GM12878 (cell line): ENCODE measurements around the gene KCTD16. TPM values are rescaled to one million over a fixed set of nuclear protein-coding genes. Genes with fewer than 3 reads are reported as not detected.

Experiments
- ATAC-seq: fragments of 200-7000 bp; cut with Tn5 transposase; 3 replicates; pipeline ENCODE4 v1.9.1; 2020; ENCODE audit warnings: mild to moderate bottlenecking, moderate library complexity
- BruUV-seq: library from RNA; stranded (reverse); fragments of 400-500 nt; replicated peaks from 2 replicates; lab custom pipeline; 2021; lab: Mats Ljungman, UMichigan
- CTCF ChIA-PET: fragments of 300-600 bp; sonication (Branson Sonifier 250); formaldehyde crosslinking; extraction: SDS; loops from one replicate; lab custom pipeline; 2021; ENCODE audit warnings: inconsistent platforms; lab: Yijun Ruan, JAX
- POLR2A ChIA-PET: fragments of 350-600 bp; formaldehyde crosslinking; extraction: SDS; loops from one replicate; lab custom pipeline; 2021; ENCODE audit warnings: inconsistent platforms; lab: Charles Lee
- RAD21 ChIA-PET: fragments of 300-600 bp; sonication (Branson Sonifier 250); formaldehyde crosslinking; loops from one replicate; lab custom pipeline; 2023; ENCODE audit warnings: antibody characterized with exemption; ENCODE audit not compliant: unreplicated experiment; lab: Charles Lee
- SMC1A ChIA-PET: fragments of 300-600 bp; sonication (Branson Sonifier 250); formaldehyde crosslinking; loops from one replicate; lab custom pipeline; 2023; ENCODE audit not compliant: unreplicated experiment, uncharacterized antibody; lab: Charles Lee
- DNase-seq: peaks from one replicate; pipeline ENCODE4 v3.0.0-alpha.2; 2011; ENCODE audit warnings: low read depth, low spot score
- FAIRE-seq: peaks from 3 replicates; lab custom pipeline; 2011; peaks lifted over from hg19 to GRCh38; lab: Jason Lieb, UNC
- H2AFZ ChIP-seq: 2 replicates; pipeline ENCODE4 v1.6.0; 2011; ENCODE audit warnings: low read depth, low read length, control low read depth; ENCODE audit not compliant: control insufficient read depth
- H3K27ac ChIP-seq: 2 replicates; pipeline ENCODE4 v1.5.1; 2011; ENCODE audit warnings: control low read depth; ENCODE audit not compliant: control insufficient read depth, insufficient read depth
- H3K27me3 ChIP-seq, 2 experiments: replicated peaks in 1 of 2; 2 replicates each; pipeline versions ENCODE4 v1.6.0 to v1.6.1; 2011; ENCODE audit warnings: low read length in 1 of 2; ENCODE audit not compliant: control insufficient read depth in 2 of 2, insufficient read depth in 2 of 2
- H3K36me3 ChIP-seq, 2 experiments: 2 replicates each; pipeline ENCODE4 v1.5.1; 2011; ENCODE audit warnings: low read length in 1 of 2; ENCODE audit not compliant: control insufficient read depth in 2 of 2, insufficient read depth in 2 of 2
- H3K4me1 ChIP-seq: 2 replicates; pipeline ENCODE4 v1.6.1; 2011; ENCODE audit warnings: mild to moderate bottlenecking, low read length, moderate library complexity, mixed read lengths; ENCODE audit not compliant: control insufficient read depth, insufficient read depth
- H3K4me2 ChIP-seq: 2 replicates; pipeline ENCODE4 v1.6.0; 2011; ENCODE audit warnings: control low read depth; ENCODE audit not compliant: control insufficient read depth, insufficient read depth
- H3K4me3 ChIP-seq: fragments of 200-600 bp; sonication (generic); 2 replicates; pipeline ENCODE4 v1.5.1; 2016
- H3K79me2 ChIP-seq: 2 replicates; pipeline ENCODE4 v1.6.0; 2011; ENCODE audit warnings: low read length; ENCODE audit not compliant: control insufficient read depth, insufficient read depth
- H3K9ac ChIP-seq: 2 replicates; pipeline ENCODE4 v1.8.0; 2011; ENCODE audit warnings: low read length, control low read depth, mixed read lengths; ENCODE audit not compliant: control insufficient read depth, insufficient read depth
- H3K9me3 ChIP-seq: replicated peaks from 3 replicates; pipeline ENCODE4 v1.5.1; 2011; ENCODE audit warnings: mild to moderate bottlenecking, low read length; ENCODE audit not compliant: control insufficient read depth, insufficient read depth
- H4K20me1 ChIP-seq: 2 replicates; pipeline ENCODE4 v1.6.0; 2011; ENCODE audit not compliant: control insufficient read depth, insufficient read depth
- CBX5 ChIP-seq: sonication (generic); IDR thresholded peaks from 2 replicates; pipeline ENCODE4 v1.6.1; 2016; ENCODE audit warnings: low read depth, moderate library complexity, mild to moderate bottlenecking, inconsistent platforms
- ETV6 ChIP-seq, 2 experiments: fragments of 450-650 bp in 1 of 2; IDR thresholded peaks in 1 of 2; conservative IDR thresholded peaks in 1 of 2; 2 replicates each; pipeline ENCODE4 v1.6.1; 2014; ENCODE audit warnings: antibody characterized with exemption in 1 of 2, borderline replicate concordance in 1 of 2, low read depth in 1 of 2, mild to moderate bottlenecking in 1 of 2, moderate library complexity in 1 of 2
- FOXK2 ChIP-seq: fragments of 450-650 bp; IDR thresholded peaks from 2 replicates; pipeline ENCODE4 v1.6.1; 2017; ENCODE audit warnings: mild to moderate bottlenecking, moderate library complexity
- NFXL1 ChIP-seq: fragments of 450-650 bp; IDR thresholded peaks from 2 replicates; pipeline ENCODE4 v1.6.1; 2017; ENCODE audit warnings: antibody characterized with exemption, mild to moderate bottlenecking, borderline replicate concordance
- NFYB ChIP-seq: IDR thresholded peaks from 2 replicates; pipeline ENCODE4 v1.6.1; 2011; ENCODE audit warnings: low read depth, mild to moderate bottlenecking, low read length, improper control_type of control experiment, moderate library complexity; ENCODE audit not compliant: insufficient read depth
- POLR2AphosphoS5 ChIP-seq: IDR thresholded peaks from 2 replicates; pipeline ENCODE4 v1.6.1; 2011; ENCODE audit warnings: mild to moderate bottlenecking, low read length, inconsistent platforms
- RAD51 ChIP-seq: fragments of 450-650 bp; IDR thresholded peaks from 2 replicates; pipeline ENCODE4 v1.6.1; 2016; ENCODE audit warnings: moderate library complexity, mild to moderate bottlenecking, inconsistent platforms
- SIX5 ChIP-seq: IDR thresholded peaks from 2 replicates; pipeline ENCODE4 v1.6.1; 2011; ENCODE audit warnings: mild to moderate bottlenecking, low read depth, low read length, moderate library complexity; ENCODE audit not compliant: severe bottlenecking
- SMAD1 ChIP-seq: fragments of 450-650 bp; IDR thresholded peaks from 2 replicates; pipeline ENCODE4 v1.6.1; 2018; ENCODE audit warnings: mild to moderate bottlenecking, low read depth; ENCODE audit not compliant: partially characterized antibody
- SUPT20H ChIP-seq: IDR thresholded peaks from 2 replicates; pipeline ENCODE4 v1.6.1; 2011; ENCODE audit warnings: low read depth, mild to moderate bottlenecking, low read length, moderate library complexity, borderline replicate concordance; ENCODE audit not compliant: control insufficient read depth
- TCF3 ChIP-seq: IDR thresholded peaks from 2 replicates; pipeline ENCODE4 v1.6.1; 2012; ENCODE audit warnings: low read depth, mild to moderate bottlenecking, low read length, borderline replicate concordance; ENCODE audit not compliant: insufficient read depth
- YY1 ChIP-seq: IDR thresholded peaks from 2 replicates; pipeline ENCODE4 v1.6.1; 2011; ENCODE audit warnings: low read depth, mild to moderate bottlenecking, low read length
- ZBTB33 ChIP-seq: fragments of 450-650 bp; IDR thresholded peaks from 2 replicates; pipeline ENCODE4 v1.6.1; 2017; ENCODE audit warnings: mild to moderate bottlenecking
- WGBS: methylation state at CpG from one replicate; pipeline ENCODE4 v1.1.6; 2016; ENCODE audit warnings: low lambda C conversion rate; ENCODE audit not compliant: insufficient replicate concordance, insufficient coverage; ENCODE audit errors: missing lambda C conversion rate; 5-methylcytosine and 5-hydroxymethylcytosine counted together
- in situ Hi-C: fragments of 300-500 bp; cut with MboI; formaldehyde crosslinking; loops from 9 replicates; pipeline ENCODE4 v1.14.3; 2018; ENCODE audit warnings: mixed read lengths
- intact Hi-C: fragments of 100-400 bp; cut with micrococcal nuclease; formaldehyde crosslinking; loops from one replicate; pipeline ENCODE4 v1.14.2; 2022; ENCODE audit not compliant: unreplicated experiment
- polyA plus RNA-seq, 11 experiments: library from polyadenylated mRNA; depleted of rRNA in 4 of 11; unstranded in 6 of 11; stranded (reverse) in 5 of 11; fragments of >200 nt; fragmentation: Nextera tagmentation in 4 of 11; fragmentation: Illumina TruSeq in 1 of 11; extraction: Ambion mirVana in 4 of 11; extraction: Trizol in 1 of 11; gene quantifications; 1 replicate in 1 of 11; 2 replicates in 10 of 11; pipeline versions ENCODE4 v1.2.1 to v1.2.3, GENCODE V29; 2011 to 2016; ENCODE audit warnings: inconsistent platforms in 2 of 11, missing spikeins in 2 of 11, low read depth in 1 of 11
- total RNA-seq, 4 experiments: library from RNA; depleted of rRNA in 3 of 4; stranded (reverse); fragments of >200 nt in 3 of 4; fragmentation: Illumina TruSeq in 1 of 4; extraction: Trizol in 1 of 4; gene quantifications; 2 replicates each; pipeline versions ENCODE4 v1.2.1 to v1.2.3, GENCODE V29; 2013 to 2021
- TF ChIP-seq, protein P1 (sequence below): fragments of 450-650 bp; IDR thresholded peaks from 2 replicates; pipeline ENCODE4 v1.6.1; 2017; ENCODE audit warnings: borderline replicate concordance

The KCTD16 gene
- total and polyA plus RNA-seq, 10 of the 15 experiments (the other 5 are each of a cell fraction or from before 2014, with no cell fraction given) = 0.03 to 0.10 (median 0.06) TPM; not detected in 3

GRCh38 chr5:144128844-144129243, 41.8 kb upstream of the KCTD16 start:
- intact Hi-C loops = no loop called here
- BruUV-seq = no TSS peak
- ChIA-PET RAD21 (no interaction called here), CTCF (interaction anchor here (1.3 kb wide), 1 partner anchor 11 kb away, joined by 5 read pairs; no protein-coding TSS in a partner anchor), SMC1A (interaction anchor here (1.3 kb wide), 1 partner anchor 12 kb away, joined by 4 read pairs; no protein-coding TSS in a partner anchor), POLR2A (no interaction called here)
- Histone ChIP-seq H3K4me2 (no peak overlapping the region), H3K4me1 (no peaks in the 10 kb centered on the region), H3K9me3 (no peaks in the 10 kb centered on the region; the same call in 2 of the 3 replicates), H3K27ac (no peak overlapping the region), H3K36me3 (no peaks in the 10 kb centered on the region), H4K20me1 (no peaks in the 10 kb centered on the region), H3K79me2 (no peaks in the 10 kb centered on the region), H3K4me3 (no peak overlapping the region), H2AFZ (no peak overlapping the region), H3K9ac (no peak overlapping the region), H3K27me3 (peaks cover 0 to 2% of the 10 kb centered on the region in 2 experiments; a peak in 3 of 4 replicates)
- in situ Hi-C loops = no loop called here
- TF ChIP-seq SUPT20H (no peak), CBX5 (no peak), RAD51 (no peak)
- ATAC-seq (no peak), FAIRE-seq (no peak), DNase-seq (no peak)
- 70% methylated on average over 4 of the region's 4 CpGs for WGBS

GRCh38 chr5:144130306-144130705, 40.4 kb upstream of the KCTD16 start:
- no peaks in the 10 kb centered on the region for H4K20me1 ChIP-seq
- no TSS peak for BruUV-seq
- intact Hi-C loops (no loop called here), in situ Hi-C loops (no loop called here)
- RAD21 ChIA-PET = interaction anchor here (1.0 kb wide), 1 partner anchor 22 kb away, joined by 3 read pairs; no protein-coding TSS in a partner anchor
- H3K4me1 ChIP-seq = no peaks in the 10 kb centered on the region
- SMC1A ChIA-PET = interaction anchor here (0.5 to 1.3 kb wide), 4 partner anchors 8 to 116 kb away, joined by 3 to 5 read pairs (median 3); no protein-coding TSS in a partner anchor
- H3K79me2 ChIP-seq = no peaks in the 10 kb centered on the region
- POLR2A ChIA-PET = no interaction called here
- no peak for DNase-seq
- FAIRE-seq = no peak
- H3K27ac ChIP-seq = no peak overlapping the region
- no peaks in the 10 kb centered on the region for H3K36me3 ChIP-seq
- CTCF ChIA-PET = interaction anchor here (1.2 to 1.5 kb wide), 3 partner anchors 9 to 17 kb away, joined by 3 to 7 read pairs (median 6); no protein-coding TSS in a partner anchor
- no peak overlapping the region for H3K4me2 ChIP-seq
- no peaks in the 10 kb centered on the region; a peak in 2 of 4 replicates for H3K27me3 ChIP-seq
- WGBS = 30% methylated on average over 4 of the region's 4 CpGs
- H3K4me3 ChIP-seq = no peak overlapping the region
- no peak for ATAC-seq
- H3K9ac ChIP-seq = no peak overlapping the region
- H3K9me3 ChIP-seq = no peaks in the 10 kb centered on the region; the same call in 2 of the 3 replicates
- no peak overlapping the region for H2AFZ ChIP-seq
- TF ChIP-seq FOXK2 (no peak), YY1 (no peak), ZBTB33 (no peak), SIX5 (no peak), NFYB (no peak), TCF3 (no peak), SMAD1 (no peak), NFXL1 (no peak), POLR2AphosphoS5 (no peak), ETV6 (conservative IDR thresholded peaks at IDR 0.05 in 1 of 2, IDR thresholded peaks at IDR 0.05 in 1 of 2; ENCODE audit: borderline replicate concordance in 1 of 2, low read depth in 1 of 2) (no peak)
- TF ChIP-seq, protein P1, sequence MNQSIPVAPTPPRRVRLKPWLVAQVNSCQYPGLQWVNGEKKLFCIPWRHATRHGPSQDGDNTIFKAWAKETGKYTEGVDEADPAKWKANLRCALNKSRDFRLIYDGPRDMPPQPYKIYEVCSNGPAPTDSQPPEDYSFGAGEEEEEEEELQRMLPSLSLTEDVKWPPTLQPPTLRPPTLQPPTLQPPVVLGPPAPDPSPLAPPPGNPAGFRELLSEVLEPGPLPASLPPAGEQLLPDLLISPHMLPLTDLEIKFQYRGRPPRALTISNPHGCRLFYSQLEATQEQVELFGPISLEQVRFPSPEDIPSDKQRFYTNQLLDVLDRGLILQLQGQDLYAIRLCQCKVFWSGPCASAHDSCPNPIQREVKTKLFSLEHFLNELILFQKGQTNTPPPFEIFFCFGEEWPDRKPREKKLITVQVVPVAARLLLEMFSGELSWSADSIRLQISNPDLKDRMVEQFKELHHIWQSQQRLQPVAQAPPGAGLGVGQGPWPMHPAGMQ = no peak
